Progenitor cell of endocrine pancreas (in vitro differentiated cells): ENCODE measurements around the gene TOMM22. TPM values are rescaled to one million over a fixed set of nuclear protein-coding genes. Genes with fewer than 3 reads are reported as not detected.

Experiments
- DNase-seq: peaks from one replicate; pipeline ENCODE4 v3.0.0; 2021; ENCODE audit warnings: low spot score; ENCODE audit not compliant: unreplicated experiment
- H3K27ac Mint-ChIP-seq: 2 replicates; pipeline ENCODE4 v1.8.0; 2021; ENCODE audit warnings: mild to moderate bottlenecking, moderate library complexity, mixed read lengths
- H3K27me3 Mint-ChIP-seq: 2 replicates; pipeline ENCODE4 v1.8.0; 2021; ENCODE audit warnings: mixed read lengths
- H3K36me3 Mint-ChIP-seq: 2 replicates; pipeline ENCODE4 v1.8.0; 2022; ENCODE audit warnings: mixed read lengths; ENCODE audit not compliant: insufficient read depth
- H3K4me1 Mint-ChIP-seq: 2 replicates; pipeline ENCODE4 v1.8.0; 2021; ENCODE audit warnings: low read depth, mixed read lengths
- H3K4me3 Mint-ChIP-seq: 2 replicates; pipeline ENCODE4 v1.8.0; 2021; ENCODE audit warnings: low read depth, mild to moderate bottlenecking, moderate library complexity, mixed read lengths
- H3K9me3 Mint-ChIP-seq: 2 replicates; pipeline ENCODE4 v1.8.0; 2021; ENCODE audit warnings: low read depth, mixed read lengths
- CTCF ChIP-seq: fragments of 200-600 bp; sonication (generic); IDR thresholded peaks from one replicate; pipeline ENCODE4 v1.5.0; 2021; ENCODE audit warnings: antibody characterized with exemption, mild to moderate bottlenecking; ENCODE audit not compliant: unreplicated experiment
- total RNA-seq: library from RNA; stranded (reverse); gene quantifications from 2 replicates; pipeline ENCODE4 v1.2.1, GENCODE V29; 2021

The TOMM22 gene
- total RNA-seq, 1 donor from 2014 or later: 68.7 TPM

- H3K36me3 Mint-ChIP-seq: peaks cover 14% of the 10 kb centered on the region
- no peaks in the 10 kb centered on the region for H3K9me3 Mint-ChIP-seq
- H3K4me3 Mint-ChIP-seq: no peak overlapping the region
- H3K27me3 Mint-ChIP-seq: no peaks in the 10 kb centered on the region
- DNase-seq: no peak
- H3K4me1 Mint-ChIP-seq: peaks cover 39% of the 10 kb centered on the region
- TF ChIP-seq CTCF: no peak
- H3K27ac Mint-ChIP-seq: no peak overlapping the region
Observed at GRCh38 chr22:38694940-38695339, 13.2 kb downstream of the TOMM22 start.

- no peak for DNase-seq
- H3K9me3 Mint-ChIP-seq: no peaks in the 10 kb centered on the region
- peaks cover 43% of the 10 kb centered on the region for H3K4me1 Mint-ChIP-seq
- H3K4me3 Mint-ChIP-seq: peak overlapping the region; percentile 42
- peak overlapping the region; percentile 97 for H3K27ac Mint-ChIP-seq
- TF ChIP-seq CTCF: no peak
- peaks cover 10% of the 10 kb centered on the region for H3K36me3 Mint-ChIP-seq
- no peaks in the 10 kb centered on the region for H3K27me3 Mint-ChIP-seq
Observed at GRCh38 chr22:38696606-38697424, 15.1 kb downstream of the TOMM22 start.

GRCh38 chr22:38697425-38698089 lies 15.8 kb downstream of the TOMM22 start:
- no peak for DNase-seq
- Mint-ChIP-seq H3K4me3 (peak overlapping the region; percentile 42), H3K4me1 (peaks cover 43% of the 10 kb centered on the region), H3K36me3 (peaks cover 10% of the 10 kb centered on the region), H3K27me3 (no peaks in the 10 kb centered on the region), H3K27ac (peak overlapping the region; percentile 97), H3K9me3 (no peaks in the 10 kb centered on the region)
- TF ChIP-seq CTCF: no peak

GRCh38 chr22:38698407-38699094 lies 16.8 kb downstream of the TOMM22 start:
- TF ChIP-seq CTCF: no peak
- Mint-ChIP-seq H3K9me3 (no peaks in the 10 kb centered on the region), H3K36me3 (peaks cover 8% of the 10 kb centered on the region), H3K4me1 (peaks cover 43% of the 10 kb centered on the region), H3K27ac (peak overlapping the region; percentile 97), H3K4me3 (peak overlapping the region; percentile 92), H3K27me3 (no peaks in the 10 kb centered on the region)
- DNase-seq: no peak

GRCh38 chr22:38699143-38699542 lies 17.4 kb downstream of the TOMM22 start:
- Mint-ChIP-seq H3K27me3 (no peaks in the 10 kb centered on the region), H3K27ac (peak overlapping the region; percentile 97), H3K4me1 (peaks cover 43% of the 10 kb centered on the region), H3K9me3 (no peaks in the 10 kb centered on the region), H3K4me3 (peak overlapping the region; percentile 92), H3K36me3 (peaks cover 7% of the 10 kb centered on the region)
- TF ChIP-seq CTCF: no peak
- no peak for DNase-seq
